Lower leg skin (tissue), 3 donors: ENCODE results near the gene TTC22.

Source experiments
- CTCF ChIP-seq, 3 donors: fragments of 450-650 bp; IDR thresholded peaks; one replicate each; pipeline ENCODE4 v1.5.1; 2016; ENCODE audit warnings: antibody characterized with exemption in 3 of 3, mild to moderate bottlenecking in 3 of 3, moderate library complexity in 2 of 3
- POLR2A ChIP-seq, 2 donors: fragments of 450-650 bp; IDR thresholded peaks; one replicate each; pipeline ENCODE4 v1.6.1; 2016 to 2017; ENCODE audit warnings: antibody characterized with exemption in 2 of 2, mild to moderate bottlenecking in 1 of 2, moderate library complexity in 1 of 2

- no peak for TF ChIP-seq CTCF (IDR thresholded peaks at IDR 0.05)
- TF ChIP-seq POLR2A (IDR thresholded peaks at IDR 0.05), result no peak
These were observed 22.5 kb upstream of the TTC22 start for GRCh38 chr1:54823670-54824069.
